Measurements from ENCODE around the gene SPIB.

GRCh38 chr19:50420808-50421207, 2.1 kb downstream of the SPIB start:
- TF ChIP-seq, protein P1, sequence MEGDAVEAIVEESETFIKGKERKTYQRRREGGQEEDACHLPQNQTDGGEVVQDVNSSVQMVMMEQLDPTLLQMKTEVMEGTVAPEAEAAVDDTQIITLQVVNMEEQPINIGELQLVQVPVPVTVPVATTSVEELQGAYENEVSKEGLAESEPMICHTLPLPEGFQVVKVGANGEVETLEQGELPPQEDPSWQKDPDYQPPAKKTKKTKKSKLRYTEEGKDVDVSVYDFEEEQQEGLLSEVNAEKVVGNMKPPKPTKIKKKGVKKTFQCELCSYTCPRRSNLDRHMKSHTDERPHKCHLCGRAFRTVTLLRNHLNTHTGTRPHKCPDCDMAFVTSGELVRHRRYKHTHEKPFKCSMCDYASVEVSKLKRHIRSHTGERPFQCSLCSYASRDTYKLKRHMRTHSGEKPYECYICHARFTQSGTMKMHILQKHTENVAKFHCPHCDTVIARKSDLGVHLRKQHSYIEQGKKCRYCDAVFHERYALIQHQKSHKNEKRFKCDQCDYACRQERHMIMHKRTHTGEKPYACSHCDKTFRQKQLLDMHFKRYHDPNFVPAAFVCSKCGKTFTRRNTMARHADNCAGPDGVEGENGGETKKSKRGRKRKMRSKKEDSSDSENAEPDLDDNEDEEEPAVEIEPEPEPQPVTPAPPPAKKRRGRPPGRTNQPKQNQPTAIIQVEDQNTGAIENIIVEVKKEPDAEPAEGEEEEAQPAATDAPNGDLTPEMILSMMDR (IDR thresholded peaks at IDR 0.05), result no peak
- no peak for TF ChIP-seq EP300 (IDR thresholded peaks at IDR 0.05)

Data from gastroesophageal sphincter (tissue), 3 donors.